GM12892 (cell line): ENCODE results near the gene FGD4.

Source experiments
- POLR2A ChIP-seq: IDR thresholded peaks from 2 replicates; pipeline ENCODE4 v1.6.1; 2011; ENCODE audit warnings: low read depth, low read length, control low read depth
- POLR2AphosphoS5 ChIP-seq: IDR thresholded peaks from 2 replicates; pipeline ENCODE4 v1.6.1; 2011; ENCODE audit warnings: low read depth, low read length, control low read depth
- TAF1 ChIP-seq: IDR thresholded peaks from 2 replicates; pipeline ENCODE4 v1.6.1; 2011; ENCODE audit warnings: low read depth, mild to moderate bottlenecking, control low read depth, low read length, borderline replicate concordance

- no peak for TF ChIP-seq TAF1
- TF ChIP-seq POLR2AphosphoS5 = no peak
- TF ChIP-seq POLR2A = no peak
These were observed 835 bp downstream of the FGD4 start for GRCh38 chr12:32400114-32400672.
